ENCODE results near the gene MYOM1.

Gene MYOM1

GRCh38 chr18:3250237-3251107 is 30.7 kb upstream of the MYOM1 start:
- in situ Hi-C loops (cut with MboI; ENCODE audit: low sequenced_read_pairs) = no loop called here

- in situ Hi-C loops (cut with MboI; ENCODE audit: low sequenced_read_pairs) = loop anchor here (10.0 kb wide), 1 partner anchor 314 kb away; no protein-coding TSS in a partner anchor
These were observed 29.0 kb upstream of the MYOM1 start for GRCh38 chr18:3248658-3249359.

GRCh38 chr18:3248062-3248657 is 28.4 kb upstream of the MYOM1 start:
- in situ Hi-C loops (cut with MboI; ENCODE audit: low sequenced_read_pairs) = loop anchor here (10.0 kb wide), 1 partner anchor 313 kb away; no protein-coding TSS in a partner anchor

GRCh38 chr18:3247240-3248061 is 27.7 kb upstream of the MYOM1 start, which contains the start of gene MYL12A:
TSS of gene MYL12A (plus strand) at chr18:3247801. CDS start at chr18:3253248, 5,447 bp downstream.
- in situ Hi-C loops (cut with MboI; ENCODE audit: low sequenced_read_pairs) = loop anchor here (10.0 kb wide), 1 partner anchor 313 kb away; no protein-coding TSS in a partner anchor

GRCh38 chr18:3246635-3247239 is 27.0 kb upstream of the MYOM1 start:
- in situ Hi-C loops (cut with MboI; ENCODE audit: low sequenced_read_pairs) = loop anchor here (10.0 kb wide), 1 partner anchor 312 kb away; no protein-coding TSS in a partner anchor

GRCh38 chr18:3245853-3246634 is 26.3 kb upstream of the MYOM1 start:
- in situ Hi-C loops (cut with MboI; ENCODE audit: low sequenced_read_pairs) = loop anchor here (10.0 kb wide), 1 partner anchor 311 kb away; no protein-coding TSS in a partner anchor

GRCh38 chr18:3245185-3245564 is 25.4 kb upstream of the MYOM1 start:
- in situ Hi-C loops (cut with MboI; ENCODE audit: low sequenced_read_pairs) = loop anchor here (10.0 kb wide), 1 partner anchor 310 kb away; no protein-coding TSS in a partner anchor

- in situ Hi-C loops (cut with MboI; ENCODE audit: low sequenced_read_pairs) = no loop called here
These were observed 19.0 kb upstream of the MYOM1 start for GRCh38 chr18:3238742-3239141.

GRCh38 chr18:3236470-3236869 is 16.7 kb upstream of the MYOM1 start:
- in situ Hi-C loops (cut with MboI; ENCODE audit: low sequenced_read_pairs) = no loop called here

GRCh38 chr18:3235846-3236245 is 16.1 kb upstream of the MYOM1 start:
- in situ Hi-C loops (cut with MboI; ENCODE audit: low sequenced_read_pairs) = no loop called here

- in situ Hi-C loops (cut with MboI; ENCODE audit: low sequenced_read_pairs) = no loop called here
These were observed 14.7 kb upstream of the MYOM1 start for GRCh38 chr18:3234457-3234856.

- in situ Hi-C loops (cut with MboI; ENCODE audit: low sequenced_read_pairs) = no loop called here
These were observed 13.8 kb upstream of the MYOM1 start for GRCh38 chr18:3233433-3234168.

- in situ Hi-C loops (cut with MboI; ENCODE audit: low sequenced_read_pairs) = no loop called here
These were observed 13.2 kb upstream of the MYOM1 start for GRCh38 chr18:3233004-3233403.

GRCh38 chr18:3230401-3231334 is 10.9 kb upstream of the MYOM1 start:
- in situ Hi-C loops (cut with MboI; ENCODE audit: low sequenced_read_pairs) = no loop called here

GRCh38 chr18:3226048-3226447 is 6.3 kb upstream of the MYOM1 start:
- in situ Hi-C loops (cut with MboI; ENCODE audit: low sequenced_read_pairs) = no loop called here

- in situ Hi-C loops (cut with MboI; ENCODE audit: low sequenced_read_pairs) = no loop called here
These were observed 5.8 kb upstream of the MYOM1 start for GRCh38 chr18:3225588-3225987.

GRCh38 chr18:3224223-3224622 is 4.5 kb upstream of the MYOM1 start:
- in situ Hi-C loops (cut with MboI; ENCODE audit: low sequenced_read_pairs) = no loop called here
